OCI-LY7 (cell line): ENCODE data around the gene RAD51AP2. TPM values are rescaled to one million over a fixed set of nuclear protein-coding genes. Genes with fewer than 3 reads are reported as not detected.

ENCODE experiments used
- BruUV-seq: library from RNA; stranded (reverse); fragments of 400-500 nt; replicated peaks from 2 replicates; lab custom pipeline; 2021; lab: Mats Ljungman, UMichigan
- CTCF ChIA-PET: fragments of 300-600 bp; sonication (Branson Sonifier 250); formaldehyde crosslinking; loops from one replicate; lab custom pipeline; 2022; ENCODE audit warnings: antibody characterized with exemption; ENCODE audit not compliant: unreplicated experiment; lab: Charles Lee
- POLR2A ChIA-PET: fragments of 300-600 bp; sonication (Branson Sonifier 250); formaldehyde crosslinking; loops from one replicate; lab custom pipeline; 2022; ENCODE audit warnings: antibody characterized with exemption; lab: Charles Lee
- DNase-seq: peaks from one replicate; pipeline ENCODE4 v3.0.0-alpha.2; 2015; ENCODE audit warnings: low spot score
- H2AFZ ChIP-seq: fragments of 200-600 bp; sonication (generic), shearing (Covaris generic); 2 replicates; pipeline ENCODE4 v1.6.1; 2014; ENCODE audit warnings: mild to moderate bottlenecking, antibody characterized with exemption, low read length, moderate library complexity
- H3K27ac ChIP-seq: fragments of 200-600 bp; sonication (generic); 2 replicates; pipeline ENCODE4 v1.5.1; 2014; ENCODE audit warnings: mixed run types, low read depth, mild to moderate bottlenecking, moderate library complexity, low read length, inconsistent platforms; ENCODE audit not compliant: poor library complexity, severe bottlenecking
- H3K36me3 ChIP-seq: fragments of 200-600 bp; sonication (generic); 2 replicates; pipeline ENCODE4 v1.6.1; 2014; ENCODE audit warnings: mild to moderate bottlenecking, antibody characterized with exemption, low read length, moderate library complexity, mixed read lengths; ENCODE audit not compliant: insufficient read depth
- H3K4me1 ChIP-seq: fragments of 200-600 bp; sonication (generic); 2 replicates; pipeline ENCODE4 v1.5.1; 2014; ENCODE audit warnings: mild to moderate bottlenecking, low read length; ENCODE audit not compliant: insufficient read depth, poor library complexity, severe bottlenecking
- H3K4me2 ChIP-seq: fragments of 200-600 bp; sonication (generic); 2 replicates; pipeline ENCODE4 v1.6.1; 2014; ENCODE audit warnings: mild to moderate bottlenecking, low read length
- H3K4me3 ChIP-seq: fragments of 200-600 bp; sonication (generic); 2 replicates; pipeline ENCODE4 v1.5.1; 2014; ENCODE audit warnings: mild to moderate bottlenecking, low read depth, low read length; ENCODE audit not compliant: poor library complexity, severe bottlenecking
- H3K79me2 ChIP-seq: fragments of 200-600 bp; sonication (generic); 2 replicates; pipeline ENCODE4 v1.6.1; 2016; ENCODE audit warnings: low read depth, mild to moderate bottlenecking, low read length, moderate library complexity, mixed read lengths; ENCODE audit not compliant: insufficient read depth
- H3K9me2 ChIP-seq: fragments of 200-600 bp; sonication (generic); 2 replicates; pipeline ENCODE4 v1.6.1; 2016; ENCODE audit warnings: mild to moderate bottlenecking, low read length, mixed read lengths; ENCODE audit not compliant: insufficient read depth
- H3K9me3 ChIP-seq: fragments of 200-600 bp; sonication (generic); 2 replicates; pipeline ENCODE4 v1.6.1; 2014; ENCODE audit warnings: mild to moderate bottlenecking, mixed run types, low read length, mixed read lengths
- H4K20me1 ChIP-seq: fragments of 200-600 bp; sonication (generic); 2 replicates; pipeline ENCODE4 v1.6.1; 2014; ENCODE audit warnings: mild to moderate bottlenecking, antibody characterized with exemption, low read length, moderate library complexity, mixed read lengths; ENCODE audit not compliant: insufficient read depth
- EZH2phosphoT487 ChIP-seq: fragments of 200-600 bp; sonication (generic); IDR thresholded peaks from 2 replicates; pipeline ENCODE4 v1.6.1; 2018; ENCODE audit warnings: low read depth, borderline replicate concordance, mild to moderate bottlenecking, mixed run types, antibody characterized with exemption, low read length, moderate library complexity, mixed read lengths
- intact Hi-C: fragments of 100-400 bp; cut with micrococcal nuclease; formaldehyde crosslinking; loops from one replicate; pipeline ENCODE4 v1.10.0; 2022; ENCODE audit not compliant: unreplicated experiment
- total RNA-seq, 2 experiments: library from RNA; depleted of rRNA in 1 of 2; stranded (reverse); fragments of >200 nt in 1 of 2; shearing (Covaris generic) in 1 of 2; gene quantifications; 2 replicates each; pipeline ENCODE4 v1.2.3, GENCODE V29; 2014 to 2022
- TF ChIP-seq, protein P1 (sequence below): fragments of 200-600 bp; sonication (generic); conservative IDR thresholded peaks from 2 replicates; pipeline ENCODE4 v1.5.1; 2014; ENCODE audit warnings: mild to moderate bottlenecking, antibody characterized with exemption, low read length, moderate library complexity, mixed read lengths

The RAD51AP2 gene
- total RNA-seq, 2 experiments from 2014 or later = 0.35 TPM; not detected in 1

DNA sequence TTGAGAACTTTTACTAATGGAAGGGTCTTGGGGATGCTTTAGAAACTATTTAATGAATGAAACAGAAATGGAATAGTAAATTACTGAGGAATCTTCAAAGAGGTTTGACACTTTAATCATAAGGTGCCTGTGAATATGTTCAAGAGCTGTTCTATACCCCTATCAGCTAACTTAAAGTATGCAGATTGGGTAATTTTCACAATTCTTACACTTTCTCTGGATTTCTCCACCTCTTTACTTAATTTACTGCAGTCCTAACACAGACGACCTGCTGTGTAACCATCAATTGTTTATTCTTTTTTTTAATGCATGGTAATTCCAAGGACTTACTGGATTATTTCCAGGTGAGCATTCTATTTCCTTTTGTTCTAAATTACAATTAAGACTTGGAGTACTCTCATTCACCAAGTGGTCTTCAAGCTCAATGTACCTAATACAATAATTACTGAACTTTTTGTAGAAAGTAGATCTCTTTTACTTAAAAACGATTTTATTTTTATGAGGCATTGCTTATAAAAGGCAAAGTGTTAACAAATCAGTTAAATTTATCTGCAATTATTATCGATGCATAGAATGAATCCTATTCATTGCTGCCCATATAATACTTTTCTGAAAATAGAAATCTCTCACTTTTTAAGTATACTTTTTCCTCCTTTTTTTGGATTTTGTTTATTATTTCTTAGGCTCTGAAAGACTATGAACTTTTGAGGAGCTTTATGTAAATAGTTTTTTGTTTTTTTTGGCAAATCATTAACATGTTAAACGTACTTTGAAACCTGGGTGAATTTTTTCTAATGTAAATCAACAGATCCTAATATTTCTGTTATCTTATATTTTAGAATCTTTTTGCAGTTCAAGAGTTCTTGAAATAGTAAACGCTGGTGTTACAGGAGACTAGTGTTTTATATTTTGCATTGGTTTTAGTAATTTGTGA, 27.7 kb upstream of the RAD51AP2 start:
- ChIA-PET POLR2A (interaction anchor here (1.0 to 1.5 kb wide), 3 partner anchors 10 to 29 kb away, joined by 3 to 5 read pairs (median 4); no protein-coding TSS in a partner anchor), CTCF (no interaction called here)
- Histone ChIP-seq H3K4me2 (no peak overlapping the region), H3K27ac (no peak overlapping the region), H4K20me1 (no peaks in the 10 kb centered on the region), H3K9me3 (no peaks in the 10 kb centered on the region), H2AFZ (no peak overlapping the region), H3K9me2 (no peaks in the 10 kb centered on the region), H3K36me3 (no peaks in the 10 kb centered on the region), H3K79me2 (no peaks in the 10 kb centered on the region), H3K4me1 (no peaks in the 10 kb centered on the region), H3K4me3 (no peak overlapping the region)
- no peak for DNase-seq
- no peak for TF ChIP-seq EZH2phosphoT487
- TF ChIP-seq, protein P1, sequence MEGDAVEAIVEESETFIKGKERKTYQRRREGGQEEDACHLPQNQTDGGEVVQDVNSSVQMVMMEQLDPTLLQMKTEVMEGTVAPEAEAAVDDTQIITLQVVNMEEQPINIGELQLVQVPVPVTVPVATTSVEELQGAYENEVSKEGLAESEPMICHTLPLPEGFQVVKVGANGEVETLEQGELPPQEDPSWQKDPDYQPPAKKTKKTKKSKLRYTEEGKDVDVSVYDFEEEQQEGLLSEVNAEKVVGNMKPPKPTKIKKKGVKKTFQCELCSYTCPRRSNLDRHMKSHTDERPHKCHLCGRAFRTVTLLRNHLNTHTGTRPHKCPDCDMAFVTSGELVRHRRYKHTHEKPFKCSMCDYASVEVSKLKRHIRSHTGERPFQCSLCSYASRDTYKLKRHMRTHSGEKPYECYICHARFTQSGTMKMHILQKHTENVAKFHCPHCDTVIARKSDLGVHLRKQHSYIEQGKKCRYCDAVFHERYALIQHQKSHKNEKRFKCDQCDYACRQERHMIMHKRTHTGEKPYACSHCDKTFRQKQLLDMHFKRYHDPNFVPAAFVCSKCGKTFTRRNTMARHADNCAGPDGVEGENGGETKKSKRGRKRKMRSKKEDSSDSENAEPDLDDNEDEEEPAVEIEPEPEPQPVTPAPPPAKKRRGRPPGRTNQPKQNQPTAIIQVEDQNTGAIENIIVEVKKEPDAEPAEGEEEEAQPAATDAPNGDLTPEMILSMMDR = no peak
- intact Hi-C loops = no loop called here
- BruUV-seq = no TSS peak

GRCh38 chr2:17544256-17544655, 26.0 kb upstream of the RAD51AP2 start:
- Histone ChIP-seq H3K27ac (no peak overlapping the region), H3K9me3 (no peaks in the 10 kb centered on the region), H3K4me3 (no peak overlapping the region), H3K36me3 (no peaks in the 10 kb centered on the region), H2AFZ (no peak overlapping the region), H3K79me2 (no peaks in the 10 kb centered on the region), H3K4me2 (no peak overlapping the region), H4K20me1 (no peaks in the 10 kb centered on the region), H3K4me1 (no peaks in the 10 kb centered on the region), H3K9me2 (no peaks in the 10 kb centered on the region)
- no peak for DNase-seq
- CTCF ChIA-PET = no interaction called here
- TF ChIP-seq, protein P1 = no peak
- TF ChIP-seq EZH2phosphoT487 = no peak
- intact Hi-C loops = no loop called here
- POLR2A ChIA-PET = no interaction called here
- BruUV-seq = no TSS peak

DNA sequence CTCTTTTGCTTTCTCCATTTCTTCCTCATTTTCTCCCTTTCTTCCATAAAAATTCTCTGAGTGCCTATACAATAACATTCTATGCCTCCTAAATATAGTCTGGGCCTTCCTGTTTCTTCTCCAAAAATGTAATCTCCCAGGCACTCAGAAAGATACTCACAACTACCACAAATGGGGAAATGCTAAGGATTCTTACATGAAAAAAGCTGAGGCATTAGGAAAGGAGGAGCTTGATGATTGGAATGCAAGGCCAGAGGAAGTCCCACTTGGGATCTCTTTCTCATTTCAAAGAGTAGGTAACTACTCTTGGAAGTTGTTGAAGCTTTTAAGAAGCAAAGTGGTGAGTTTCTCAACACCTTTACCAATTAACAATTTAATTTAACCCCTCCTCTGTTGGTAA, 25.6 kb upstream of the RAD51AP2 start:
- CTCF ChIA-PET = no interaction called here
- H3K9me3 ChIP-seq = no peaks in the 10 kb centered on the region
- no peaks in the 10 kb centered on the region for H3K9me2 ChIP-seq
- H3K4me3 ChIP-seq = no peak overlapping the region
- POLR2A ChIA-PET = no interaction called here
- no peaks in the 10 kb centered on the region for H3K36me3 ChIP-seq
- no TSS peak for BruUV-seq
- no peak overlapping the region for H3K27ac ChIP-seq
- H2AFZ ChIP-seq = no peak overlapping the region
- no peaks in the 10 kb centered on the region for H3K79me2 ChIP-seq
- H3K4me1 ChIP-seq = no peaks in the 10 kb centered on the region
- intact Hi-C loops = no loop called here
- no peaks in the 10 kb centered on the region for H4K20me1 ChIP-seq
- no peak overlapping the region for H3K4me2 ChIP-seq
- DNase-seq = no peak
- TF ChIP-seq, protein P1 = no peak
- TF ChIP-seq EZH2phosphoT487 = no peak
